ENCODE results near the gene TAF4B.

Gene TAF4B

GRCh38 chr18:26215247-26215970 lies 10.8 kb upstream of the TAF4B start:
- H4K20me1 ChIP-seq (ENCODE audit: insufficient read depth, low read length) = no peaks in the 10 kb centered on the region
- H3K4me1 ChIP-seq (ENCODE audit: low read length) = peaks cover 12% of the 10 kb centered on the region
- peak overlapping the region; percentile 53 for H3K9ac ChIP-seq (ENCODE audit: low read length)
- TF ChIP-seq EZH2phosphoT487 (IDR thresholded peaks at IDR 0.05; ENCODE audit: low read depth) = no peak
- TF ChIP-seq CTCF (IDR thresholded peaks at IDR 0.05; ENCODE audit: low read depth, low read length) = no peak
- H3K27me3 ChIP-seq (ENCODE audit: low read depth, low read length) = no peaks in the 10 kb centered on the region
- H3K4me3 ChIP-seq (ENCODE audit: low read length) = peak overlapping the region; percentile 77
- H3K36me3 ChIP-seq (replicated peaks; ENCODE audit: low read depth, low read length) = no peaks in the 10 kb centered on the region
- no peaks in the 10 kb centered on the region for H3K9me3 ChIP-seq (ENCODE audit: insufficient read depth, low read length)
- no peaks in the 10 kb centered on the region for H3K79me2 ChIP-seq (ENCODE audit: low read length)
- peak overlapping the region; percentile 48 for H3K27ac ChIP-seq (ENCODE audit: low read length)
- H2AFZ ChIP-seq (ENCODE audit: low read depth, low read length) = peak overlapping the region; percentile 88
- peak overlapping the region; percentile 76 for H3K4me2 ChIP-seq (ENCODE audit: low read length)

GRCh38 chr18:26225022-26225693 lies 1.1 kb upstream of the TAF4B start:
- Histone ChIP-seq H3K4me1 (ENCODE audit: low read length) (peaks cover 18% of the 10 kb centered on the region), H3K9ac (ENCODE audit: low read length) (no peak overlapping the region), H3K36me3 (replicated peaks; ENCODE audit: low read depth, low read length) (no peaks in the 10 kb centered on the region), H2AFZ (ENCODE audit: low read depth, low read length) (peak overlapping the region; percentile 100), H3K79me2 (ENCODE audit: low read length) (peaks cover 34% of the 10 kb centered on the region), H3K4me2 (ENCODE audit: low read length) (peak overlapping the region; percentile 96), H3K9me3 (ENCODE audit: insufficient read depth, low read length) (no peaks in the 10 kb centered on the region), H3K27ac (ENCODE audit: low read length) (no peak overlapping the region), H3K27me3 (ENCODE audit: low read depth, low read length) (peaks cover 14% of the 10 kb centered on the region; the same call in 1 of the 2 replicates), H3K4me3 (ENCODE audit: low read length) (peak overlapping the region; percentile 84), H4K20me1 (ENCODE audit: insufficient read depth, low read length) (peaks cover 16% of the 10 kb centered on the region; the same call in 1 of the 2 replicates)
- no peak for TF ChIP-seq EZH2phosphoT487 (IDR thresholded peaks at IDR 0.05; ENCODE audit: low read depth)
- TF ChIP-seq CTCF (IDR thresholded peaks at IDR 0.05; ENCODE audit: low read depth, low read length) = no peak

GRCh38 chr18:26225915-26226228 lies 373 bp upstream of the TAF4B start:
- H3K4me1 ChIP-seq (ENCODE audit: low read length) = peaks cover 18% of the 10 kb centered on the region
- peak overlapping the region; percentile 84 for H3K4me3 ChIP-seq (ENCODE audit: low read length)
- H3K9me3 ChIP-seq (ENCODE audit: insufficient read depth, low read length) = no peaks in the 10 kb centered on the region
- H3K79me2 ChIP-seq (ENCODE audit: low read length) = peaks cover 41% of the 10 kb centered on the region
- peak overlapping the region; percentile 14; the same call in 1 of the 2 replicates for H3K27ac ChIP-seq (ENCODE audit: low read length)
- peak overlapping the region; percentile 100 for H2AFZ ChIP-seq (ENCODE audit: low read depth, low read length)
- H3K27me3 ChIP-seq (ENCODE audit: low read depth, low read length) = peaks cover 14% of the 10 kb centered on the region; the same call in 1 of the 2 replicates
- peak overlapping the region; percentile 72 for H3K9ac ChIP-seq (ENCODE audit: low read length)
- peaks cover 3% of the 10 kb centered on the region for H3K36me3 ChIP-seq (replicated peaks; ENCODE audit: low read depth, low read length)
- peaks cover 21% of the 10 kb centered on the region; the same call in 1 of the 2 replicates for H4K20me1 ChIP-seq (ENCODE audit: insufficient read depth, low read length)
- peak overlapping the region; percentile 96 for H3K4me2 ChIP-seq (ENCODE audit: low read length)
- TF ChIP-seq CTCF (IDR thresholded peaks at IDR 0.05; ENCODE audit: low read depth, low read length) (no peak), EZH2phosphoT487 (IDR thresholded peaks at IDR 0.05; ENCODE audit: low read depth) (no peak)

- Histone ChIP-seq H3K4me2 (ENCODE audit: low read length) (peak overlapping the region; percentile 96), H3K4me1 (ENCODE audit: low read length) (peaks cover 18% of the 10 kb centered on the region), H3K27ac (ENCODE audit: low read length) (peak overlapping the region; percentile 31), H3K4me3 (ENCODE audit: low read length) (peak overlapping the region; percentile 84), H3K27me3 (ENCODE audit: low read depth, low read length) (peaks cover 5% of the 10 kb centered on the region; the same call in 1 of the 2 replicates), H3K79me2 (ENCODE audit: low read length) (peaks cover 52% of the 10 kb centered on the region), H2AFZ (ENCODE audit: low read depth, low read length) (no peak overlapping the region; the same call in 1 of the 2 replicates), H4K20me1 (ENCODE audit: insufficient read depth, low read length) (peaks cover 21% of the 10 kb centered on the region; the same call in 1 of the 2 replicates), H3K36me3 (replicated peaks; ENCODE audit: low read depth, low read length) (peaks cover 5% of the 10 kb centered on the region), H3K9me3 (ENCODE audit: insufficient read depth, low read length) (no peaks in the 10 kb centered on the region), H3K9ac (ENCODE audit: low read length) (peak overlapping the region; percentile 72)
- TF ChIP-seq EZH2phosphoT487 (IDR thresholded peaks at IDR 0.05; ENCODE audit: low read depth) = no peak
- no peak for TF ChIP-seq CTCF (IDR thresholded peaks at IDR 0.05; ENCODE audit: low read depth, low read length)
Measured at GRCh38 chr18:26227051-26227670, 916 bp downstream of the TAF4B start.
